Liver (tissue), 9 donors: ENCODE measurements around the gene BTBD9. TPM values are rescaled to one million over a fixed set of nuclear protein-coding genes. Genes with fewer than 3 reads are reported as not detected.

Experiments used
- DNase-seq: peaks from one replicate; pipeline ENCODE4 v3.0.0-alpha.2; 2017; ENCODE audit warnings: low spot score
- H3K27ac ChIP-seq, 2 donors: one replicate each; pipeline ENCODE4 v1.7.0; 2013; ENCODE audit warnings: inconsistent platforms in 2 of 2, low read length in 2 of 2, control low read depth in 1 of 2, low read depth in 1 of 2, mild to moderate bottlenecking in 1 of 2
- H3K27me3 ChIP-seq, 4 donors: one replicate each; pipeline versions ENCODE4 v1.6.1 to v1.7.0; 2013; ENCODE audit warnings: low read length in 3 of 4, inconsistent platforms in 1 of 4, mild to moderate bottlenecking in 1 of 4, moderate library complexity in 1 of 4; ENCODE audit not compliant: control insufficient read depth in 4 of 4, insufficient read depth in 4 of 4
- H3K36me3 ChIP-seq, 4 donors: one replicate each; pipeline versions ENCODE4 v1.6.1 to v1.7.0; 2013; ENCODE audit warnings: low read length in 3 of 4, mild to moderate bottlenecking in 3 of 4, low read depth in 1 of 4, moderate library complexity in 1 of 4; ENCODE audit not compliant: control insufficient read depth in 4 of 4, insufficient read depth in 3 of 4
- H3K4me1 ChIP-seq, 4 donors: one replicate each; pipeline versions ENCODE4 v1.6.1 to v1.7.0; 2013; ENCODE audit warnings: low read length in 3 of 4, mild to moderate bottlenecking in 3 of 4, moderate library complexity in 1 of 4; ENCODE audit not compliant: control insufficient read depth in 4 of 4, insufficient read depth in 4 of 4
- H3K4me3 ChIP-seq, 3 donors: one replicate each; pipeline versions ENCODE4 v1.6.1 to v1.7.0; 2013; ENCODE audit warnings: low read length in 3 of 3, control low read depth in 1 of 3, low read depth in 1 of 3, mild to moderate bottlenecking in 1 of 3
- H3K9ac ChIP-seq, 2 donors: one replicate each; pipeline ENCODE4 v1.7.0; 2013; ENCODE audit warnings: low read length in 2 of 2, mild to moderate bottlenecking in 2 of 2, moderate library complexity in 2 of 2, control low read depth in 1 of 2, low read depth in 1 of 2
- H3K9me3 ChIP-seq, 4 donors: one replicate each; pipeline versions ENCODE4 v1.6.1 to v1.7.0; 2013; ENCODE audit warnings: low read length in 3 of 4; ENCODE audit not compliant: control insufficient read depth in 4 of 4
- CTCF ChIP-seq: fragments of 150-350 bp; IDR thresholded peaks from 2 replicates; pipeline ENCODE4 v1.5.1; 2017; ENCODE audit warnings: improper control_type of control experiment, low read depth, low read length; ENCODE audit not compliant: missing input control
- FOXA1 ChIP-seq: IDR thresholded peaks from 2 replicates; pipeline ENCODE4 v1.6.1; 2016; ENCODE audit warnings: antibody characterized with exemption
- FOXA2 ChIP-seq: IDR thresholded peaks from 2 replicates; pipeline ENCODE4 v1.6.1; 2016; ENCODE audit warnings: antibody characterized with exemption
- GABPA ChIP-seq, 2 donors: IDR thresholded peaks in 1 of 2; conservative IDR thresholded peaks in 1 of 2; 2 replicates each; pipeline ENCODE4 v1.6.1; 2016; ENCODE audit warnings: antibody characterized with exemption in 2 of 2, mild to moderate bottlenecking in 1 of 2, moderate library complexity in 1 of 2
- HNF4G ChIP-seq: IDR thresholded peaks from 2 replicates; pipeline ENCODE4 v1.6.1; 2016; ENCODE audit warnings: antibody characterized with exemption
- NR2F2 ChIP-seq: IDR thresholded peaks from 2 replicates; pipeline ENCODE4 v1.6.1; 2016; ENCODE audit warnings: antibody characterized with exemption
- RAD21 ChIP-seq, 2 donors: IDR thresholded peaks; 2 replicates each; pipeline ENCODE4 v1.6.1; 2016; ENCODE audit warnings: antibody characterized with exemption in 2 of 2, mild to moderate bottlenecking in 2 of 2
- SP1 ChIP-seq: IDR thresholded peaks from 2 replicates; pipeline ENCODE4 v1.6.1; 2018; ENCODE audit warnings: antibody characterized with exemption, mild to moderate bottlenecking
- ZBTB33 ChIP-seq: IDR thresholded peaks from 2 replicates; pipeline ENCODE4 v1.6.1; 2016; ENCODE audit warnings: antibody characterized with exemption
- WGBS: extraction: QIAGEN DNeasy Blood & Tissue Kit; methylation state at CpG from one replicate; pipeline ENCODE4 v1.1.7; 2013; 5-methylcytosine and 5-hydroxymethylcytosine counted together
- polyA plus RNA-seq, 2 donors: library from polyadenylated mRNA; stranded (reverse) in 1 of 2; unstranded in 1 of 2; fragments of 200-250 nt in 1 of 2; fragments of >200 nt in 1 of 2; fragmentation: Nextera tagmentation in 1 of 2; extraction: Ambion mirVana in 1 of 2; gene quantifications; one replicate each; pipeline versions ENCODE4 v1.2.1 to v1.2.3, GENCODE V29; 2013 to 2015
- total RNA-seq, 2 donors: library from RNA; depleted of rRNA; stranded (reverse); fragments of >200 nt; gene quantifications; one replicate each; pipeline ENCODE4 v1.2.3, GENCODE V29; 2014
- donor health status: healthy.
- donor health status: healthy.
- donor health status: healthy.
- donor health status: healthy.
- donor health status: healthy.

BTBD9 gene
- total and polyA plus RNA-seq, 4 donors, result 2.0 to 12.4 (median 5.7) TPM

GRCh38 chr6:38676236-38676973 is 36.7 kb upstream of the BTBD9 start:
- DNase-seq, result no peak
- no peaks in the 10 kb centered on the region for H3K9me3 ChIP-seq
- 80% methylated on average over 2 of the region's 2 CpGs for WGBS
- H3K27ac ChIP-seq, result peak overlapping the region in 1 of 2 donors; percentile 20
- no peaks in the 10 kb centered on the region for H3K27me3 ChIP-seq
- no peak overlapping the region for H3K9ac ChIP-seq
- no peak overlapping the region for H3K4me3 ChIP-seq
- H3K36me3 ChIP-seq, result peaks cover 3 to 19% (median 6%) of the 10 kb centered on the region in 4 donors
- no peak for TF ChIP-seq RAD21 (IDR thresholded peaks at IDR 0.05)
- no peak for TF ChIP-seq GABPA (IDR thresholded peaks at IDR 0.05 in 1 of 2, conservative IDR thresholded peaks at IDR 0.05 in 1 of 2)
- no peak for TF ChIP-seq HNF4G
- TF ChIP-seq SP1, result peak; percentile 16
- TF ChIP-seq ZBTB33, result no peak
- no peak for TF ChIP-seq FOXA2
- TF ChIP-seq NR2F2, result no peak
- no peak for TF ChIP-seq CTCF
- no peak for TF ChIP-seq FOXA1
- no peaks in the 10 kb centered on the region for H3K4me1 ChIP-seq

GRCh38 chr6:38673397-38674165 is 33.9 kb upstream of the BTBD9 start:
- H3K4me3 ChIP-seq, result no peak overlapping the region
- no peaks in the 10 kb centered on the region for H3K4me1 ChIP-seq
- TF ChIP-seq ZBTB33 (peak; percentile 66), FOXA2 (no peak)
- H3K9ac ChIP-seq, result no peak overlapping the region
- 44% methylated on average over 9 of the region's 9 CpGs for WGBS
- H3K27ac ChIP-seq, result no peak overlapping the region
- H3K9me3 ChIP-seq, result no peaks in the 10 kb centered on the region
- no peaks in the 10 kb centered on the region for H3K27me3 ChIP-seq
- peaks cover 2 to 15% (median 5%) of the 10 kb centered on the region in 4 donors for H3K36me3 ChIP-seq
- DNase-seq, result no peak
